Activated naive CD4-positive, alpha-beta T cell treated with anti-CD3 and anti-CD28 coated beads, Interleukin-2, amount 50 U/mL, for 16 hours (primary cell): Measurements from ENCODE around the gene BAIAP2.
"Not testable (repeated sequence)": the region's sequence is repeated elsewhere in the genome, so short reads cannot be mapped to it uniquely, and the experiment has no call there.

Source experiments
- DNase-seq: peaks from one replicate; pipeline ENCODE4 v3.0.0-alpha.2; 2020

The BAIAP2 gene

GRCh38 chr17:81026266-81027036 lies 8.5 kb upstream of the BAIAP2 start:
- no peak for DNase-seq

DNA sequence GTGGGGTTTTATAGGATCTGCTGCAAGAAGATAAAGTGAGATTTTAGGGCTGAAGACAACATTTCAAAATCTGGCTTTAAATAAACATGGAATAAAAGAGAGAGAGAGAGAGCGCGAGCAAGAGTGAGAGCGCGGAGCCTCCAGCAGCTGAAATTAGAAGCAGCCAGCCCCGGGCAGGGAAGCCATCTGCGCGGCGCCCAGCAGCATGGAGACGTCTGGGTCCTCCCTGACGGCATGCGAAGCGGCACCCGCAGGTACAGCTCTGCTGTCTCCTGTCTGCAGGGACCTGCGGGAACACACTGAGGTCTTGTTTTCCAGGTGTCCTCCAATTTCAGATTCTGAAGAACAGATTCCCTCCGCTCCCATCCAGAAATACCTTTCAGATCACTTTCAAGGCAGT lies 7.9 kb upstream of the BAIAP2 start:
- no peak for DNase-seq

DNA sequence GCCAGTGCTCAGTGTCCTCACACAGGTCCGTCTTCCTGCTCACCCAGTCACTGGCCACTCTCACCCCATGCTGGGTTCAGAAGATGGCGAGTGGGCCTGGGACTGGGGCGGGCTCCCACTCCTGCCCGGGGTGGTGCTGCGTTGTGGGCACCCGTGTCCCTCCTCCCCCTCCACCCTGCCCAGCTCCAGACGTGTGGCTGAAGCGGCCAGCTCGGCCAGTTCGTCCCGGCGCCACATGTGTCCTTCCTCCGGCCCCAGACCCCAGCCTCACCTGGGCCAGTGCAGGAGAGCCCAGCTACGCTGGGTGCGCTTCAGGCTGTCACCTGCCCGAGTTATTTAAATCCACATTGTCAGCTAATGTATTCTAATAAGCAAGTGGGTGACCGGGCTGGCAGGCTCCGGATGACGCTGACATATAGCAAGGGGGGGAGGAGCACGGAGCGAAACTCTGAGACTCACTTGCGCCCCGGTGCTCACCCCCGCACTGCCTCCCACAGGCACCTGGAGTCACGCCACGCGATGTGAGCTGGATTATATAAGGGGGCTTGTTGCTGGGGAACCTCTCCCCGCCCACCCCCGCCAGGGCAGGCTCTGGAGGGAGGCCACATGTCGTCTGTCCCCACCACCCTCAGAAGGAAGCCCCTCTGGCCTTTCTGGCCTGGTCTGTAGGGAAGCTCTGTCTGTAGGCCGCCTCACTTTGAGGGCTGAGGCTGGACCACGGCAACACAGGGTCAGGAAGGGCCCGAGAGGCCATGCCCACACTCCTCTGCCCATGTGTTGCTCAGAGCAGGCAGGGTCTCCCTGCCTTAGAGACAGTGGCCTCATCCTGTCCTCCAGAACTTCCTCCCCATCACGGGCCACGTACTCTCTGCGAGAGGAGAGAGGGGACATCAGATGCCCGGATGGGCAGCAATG lies 7.1 kb upstream of the BAIAP2 start:
- DNase-seq = peak; percentile 57

GRCh38 chr17:81028506-81028858 lies 6.5 kb upstream of the BAIAP2 start:
- no peak for DNase-seq

GRCh38 chr17:81029859-81030258 lies 5.1 kb upstream of the BAIAP2 start:
- DNase-seq = no peak

- not testable (repeated sequence) for DNase-seq
Observed at GRCh38 chr17:81030312-81030711, 4.6 kb upstream of the BAIAP2 start.

DNA sequence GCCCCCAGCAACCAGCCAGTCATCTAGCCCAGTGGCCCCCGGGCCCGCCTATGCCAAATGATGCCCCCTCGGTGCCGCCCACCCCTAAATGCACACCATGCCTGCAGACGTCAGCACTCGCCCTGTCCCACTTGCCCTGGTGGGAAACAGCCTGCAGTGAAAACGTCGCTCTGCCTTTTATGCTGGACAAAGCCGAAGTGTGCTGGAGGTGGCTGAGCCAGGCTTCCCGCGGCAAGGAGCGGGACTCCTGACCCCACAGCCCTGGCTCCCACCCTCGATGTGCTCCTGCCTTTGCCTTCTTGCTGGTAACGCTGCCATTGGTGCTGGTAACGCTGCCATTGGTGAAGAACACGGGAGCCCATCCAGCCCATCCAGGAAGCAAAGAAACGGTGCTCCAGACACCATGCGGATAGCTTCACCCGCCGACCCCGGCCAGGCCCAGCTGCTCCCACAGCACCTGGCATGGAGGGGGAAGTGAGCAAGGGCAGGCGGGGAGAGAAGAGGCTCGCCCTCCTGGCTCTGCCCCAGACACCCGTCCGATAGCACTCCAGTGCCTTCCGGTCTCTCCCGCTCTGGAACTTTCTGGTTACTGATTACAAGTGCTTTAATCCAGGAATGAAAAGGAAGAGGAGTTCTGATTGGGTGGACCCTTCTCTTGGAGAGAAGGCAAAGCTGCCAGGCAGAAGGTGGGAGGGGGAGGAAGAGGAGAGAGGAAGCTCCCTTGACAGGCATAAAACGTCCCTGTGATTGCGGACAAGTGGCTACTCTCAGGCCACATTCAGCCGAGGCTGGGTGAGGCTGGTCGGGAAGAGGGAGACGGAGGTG lies 4.0 kb upstream of the BAIAP2 start:
- DNase-seq = no peak

DNA sequence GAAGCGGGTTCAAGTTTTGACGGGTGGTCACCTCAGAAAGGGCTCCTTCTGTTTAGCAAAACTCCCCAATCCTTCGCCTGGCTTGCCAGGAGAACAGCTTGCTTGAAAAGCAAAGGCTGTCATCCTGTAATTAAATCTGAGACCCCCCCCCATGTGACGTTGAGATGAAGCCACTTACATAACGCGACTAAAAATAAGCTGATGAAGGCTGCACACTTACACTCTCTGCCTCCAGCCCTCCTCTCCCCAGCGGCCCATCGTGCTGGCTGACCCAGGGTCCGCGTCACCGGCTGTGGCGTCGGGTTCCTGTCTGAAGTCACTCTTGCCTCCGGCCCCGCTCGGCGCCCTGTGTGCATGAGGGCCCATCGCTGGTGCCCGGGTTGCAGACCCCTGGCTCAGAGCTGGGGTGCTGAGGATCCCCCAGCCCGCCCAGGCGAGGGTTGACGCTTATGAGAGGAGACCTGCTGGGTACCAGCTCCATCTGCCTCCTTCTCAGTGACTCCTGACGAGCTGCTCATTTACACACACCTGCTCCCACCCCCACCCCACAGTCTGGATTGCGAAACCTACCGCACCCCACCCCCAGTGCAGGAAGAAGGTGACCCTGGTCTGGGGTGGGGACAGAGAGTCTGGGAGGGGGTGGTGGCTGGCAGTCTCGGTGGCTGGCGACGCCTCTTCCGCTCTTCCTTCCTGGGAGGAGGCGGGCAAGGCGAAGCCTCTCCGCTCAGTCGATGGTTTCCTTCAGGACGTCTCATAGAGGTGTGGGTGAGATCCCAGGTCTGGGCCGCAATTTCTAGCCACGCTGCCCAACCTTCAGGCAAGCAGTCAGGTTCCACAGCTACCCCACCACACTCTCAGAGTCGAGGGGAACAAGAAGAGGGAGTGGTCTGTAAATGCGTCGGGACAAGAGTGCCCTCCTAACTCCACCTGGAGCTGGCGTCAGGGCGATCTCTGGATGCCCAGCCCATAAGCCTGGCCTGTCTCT lies 3.1 kb upstream of the BAIAP2 start:
- no peak for DNase-seq

GRCh38 chr17:81032641-81033480 lies 2.1 kb upstream of the BAIAP2 start:
- no peak for DNase-seq

DNA sequence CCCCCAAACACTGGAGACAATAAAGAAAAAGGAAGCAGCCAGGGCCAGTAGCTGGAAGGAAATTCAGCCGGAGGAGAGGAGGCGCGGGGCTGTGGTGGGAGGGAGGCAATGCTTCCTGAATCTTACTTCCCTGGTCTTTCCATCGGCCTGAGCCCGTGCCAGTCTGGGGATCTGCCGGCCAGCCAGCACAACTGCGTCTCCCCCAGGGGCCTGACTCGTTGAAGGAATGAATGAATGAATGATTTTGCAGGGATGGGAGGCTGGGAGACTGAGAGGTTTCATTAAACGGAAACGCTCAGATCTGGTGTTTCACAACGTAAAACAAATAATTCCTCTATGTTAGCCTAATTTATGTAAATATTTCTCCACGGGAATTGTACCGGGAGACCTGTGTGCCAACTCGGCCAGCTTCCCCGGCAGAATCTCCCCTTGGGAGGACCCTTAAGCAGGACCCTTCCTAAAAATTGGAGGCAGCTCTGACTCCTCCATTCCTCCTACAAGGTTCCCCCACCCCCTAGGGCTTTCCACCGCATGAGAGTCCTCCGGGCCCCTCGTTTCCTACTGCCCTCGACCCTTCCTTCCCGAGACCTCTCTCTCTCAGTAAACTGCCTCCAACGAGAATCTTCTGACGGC lies 1.3 kb upstream of the BAIAP2 start:
- DNase-seq = no peak

DNA sequence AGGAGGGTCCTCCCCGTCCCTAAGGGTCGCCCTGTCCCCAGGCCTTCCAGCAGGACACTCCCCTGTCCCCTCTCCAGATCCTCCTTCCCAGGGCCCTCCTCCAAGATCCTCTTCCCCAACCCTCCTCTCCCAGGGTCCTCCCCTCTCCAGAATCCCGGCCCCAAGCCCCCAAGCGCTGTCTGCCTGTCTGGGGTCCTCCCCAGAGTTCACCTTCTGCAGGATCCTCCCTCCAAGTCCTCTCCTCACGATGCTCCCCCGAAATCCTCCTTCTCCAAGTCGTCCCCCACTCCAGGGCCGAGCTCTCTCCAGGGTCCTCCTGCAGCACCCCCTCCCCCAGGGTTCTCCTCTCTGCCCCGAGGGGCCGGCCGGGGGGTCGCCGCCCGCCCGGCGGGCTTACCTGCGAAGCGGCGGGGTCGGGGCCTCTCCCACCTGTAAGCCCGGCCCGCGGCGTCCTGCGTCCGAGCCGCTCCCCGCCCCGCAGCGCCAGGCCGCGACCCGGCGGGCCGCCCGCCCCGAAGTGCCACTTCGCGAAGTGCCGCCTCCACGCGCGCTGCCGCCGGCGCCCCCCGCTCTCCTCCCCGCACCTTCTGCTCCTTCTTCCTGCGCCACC lies 678 bp upstream of the BAIAP2 start:
- DNase-seq = no peak

DNA sequence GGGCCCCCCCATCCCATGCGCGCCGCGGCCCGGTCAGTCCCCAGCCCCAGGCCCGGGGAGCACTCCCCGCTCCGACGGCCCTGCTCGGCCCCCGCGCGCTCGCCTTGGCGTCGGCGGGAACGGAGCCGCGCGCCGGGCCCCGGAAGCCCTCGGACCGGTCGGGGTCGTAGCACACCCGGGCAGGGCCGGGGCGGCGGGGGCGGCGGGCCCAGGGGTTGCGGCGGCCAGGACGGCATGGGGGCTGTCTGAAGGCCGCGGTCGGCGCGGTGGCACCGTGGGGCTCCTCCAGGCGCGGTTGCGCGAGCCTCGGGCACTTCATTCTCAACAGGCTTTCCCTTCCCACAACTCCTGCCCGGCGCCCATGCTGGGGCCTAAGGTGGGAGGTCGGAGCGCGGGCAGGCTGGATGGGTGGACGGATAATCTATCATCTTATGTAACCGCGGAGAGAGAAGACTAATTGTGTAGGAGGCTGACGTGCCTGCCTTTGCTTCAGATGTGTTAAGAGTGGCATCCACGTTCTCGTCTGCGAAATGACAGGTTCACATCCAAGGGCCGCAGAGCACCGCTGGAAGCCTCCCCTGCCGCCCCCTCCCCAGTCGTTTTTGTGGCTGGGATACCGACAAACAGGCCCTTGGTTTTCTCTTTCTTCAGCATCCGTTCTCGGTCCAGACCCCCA lies 708 bp downstream of the BAIAP2 start:
- no peak for DNase-seq

GRCh38 chr17:81036197-81036941 lies 1.4 kb downstream of the BAIAP2 start:
- DNase-seq = no peak

DNA sequence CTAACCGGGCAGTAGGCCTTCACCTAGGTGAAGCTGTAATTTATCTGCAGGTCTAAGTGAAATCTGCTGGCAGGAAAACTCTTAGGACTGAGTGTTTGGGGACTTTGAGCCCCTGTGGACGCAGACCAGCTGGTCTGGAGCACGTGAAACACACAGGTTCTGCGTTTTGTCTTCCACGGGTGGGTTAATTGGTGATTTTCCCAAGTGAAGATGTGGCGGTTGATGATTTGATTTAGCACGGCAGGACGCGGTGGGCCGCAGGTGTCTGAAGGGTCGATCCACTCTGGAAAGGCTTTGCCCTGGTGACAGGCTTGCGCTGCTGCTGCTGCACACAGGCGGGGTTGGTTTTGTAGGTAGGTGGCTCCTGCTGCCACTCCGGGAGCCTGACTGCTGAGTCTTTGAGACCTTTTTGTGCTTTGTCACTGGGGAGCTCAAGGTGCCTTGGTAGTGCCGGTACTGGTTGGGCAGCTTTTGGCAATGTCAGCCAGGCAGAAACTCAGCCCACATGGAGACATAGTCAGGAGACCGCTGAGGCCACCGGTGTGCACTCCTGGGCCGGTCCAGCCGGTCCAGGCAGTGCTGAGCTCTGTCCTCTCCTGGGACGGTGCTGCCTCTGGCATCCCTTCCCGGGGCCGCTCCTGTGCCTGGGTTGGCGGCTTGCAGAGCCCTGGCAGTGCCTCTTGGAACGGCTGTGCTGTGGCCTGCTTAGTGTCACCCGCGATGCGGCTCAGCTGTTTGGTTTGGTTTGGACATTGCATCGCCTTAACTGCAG lies 2.3 kb downstream of the BAIAP2 start:
- no peak for DNase-seq

DNA sequence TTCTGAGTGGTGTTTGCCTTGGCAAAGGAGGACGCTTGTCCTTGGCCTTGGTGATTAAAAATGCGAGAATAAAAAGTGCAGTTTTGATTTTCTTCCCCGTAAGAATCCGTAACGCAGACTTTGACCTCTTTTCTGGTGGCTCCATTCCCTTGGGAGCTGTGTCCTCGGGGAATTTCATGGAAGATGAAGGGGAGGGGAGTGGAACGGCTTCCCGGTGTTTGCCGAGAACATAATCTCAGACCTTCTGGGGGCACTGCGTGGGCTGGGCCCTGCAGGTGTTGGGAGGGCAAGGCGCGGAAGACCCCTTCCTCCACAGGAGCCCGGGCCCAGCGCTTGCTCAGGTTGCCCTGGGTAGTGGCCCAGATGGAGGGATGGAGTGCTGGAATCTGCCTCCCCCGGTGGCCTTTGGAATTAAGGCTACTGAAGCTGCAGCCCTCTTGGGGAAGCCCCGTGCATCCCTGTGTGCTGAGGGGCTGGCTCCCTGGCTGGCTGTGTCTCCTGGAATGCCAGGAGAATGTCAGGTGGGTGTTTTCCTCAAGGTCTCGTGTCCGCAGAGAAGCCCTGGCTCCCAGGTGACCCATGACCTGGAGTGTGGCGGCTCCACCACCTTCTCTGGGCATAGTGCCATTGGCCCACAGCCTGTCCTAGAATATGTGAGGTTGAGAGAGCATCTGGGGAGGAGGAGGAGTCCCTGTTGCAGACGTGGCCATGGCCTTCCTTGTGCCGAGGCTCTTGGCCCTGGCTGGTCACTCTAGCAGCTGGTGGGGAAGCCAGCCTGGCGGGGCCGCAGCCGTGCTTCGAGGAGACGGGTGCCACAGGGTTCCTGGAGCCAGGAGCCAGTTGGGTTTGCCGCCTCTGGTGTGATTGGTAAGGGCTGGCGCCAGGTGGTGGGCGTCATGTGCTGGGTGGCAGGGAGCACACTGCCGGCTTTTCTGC lies 3.1 kb downstream of the BAIAP2 start:
- DNase-seq = no peak

GRCh38 chr17:81039096-81039495 lies 4.1 kb downstream of the BAIAP2 start:
- DNase-seq = no peak
